HepG2 (cell line): ENCODE measurements around the gene RORC. TPM values are rescaled to one million over a fixed set of nuclear protein-coding genes. Genes with fewer than 3 reads are reported as not detected.

Experiments used
- ATM ChIP-seq: fragments of 450-650 bp; IDR thresholded peaks from 2 replicates; pipeline ENCODE4 v1.7.1; 2017; ENCODE audit warnings: mild to moderate bottlenecking, borderline replicate concordance
- BRCA1 ChIP-seq: sonication (generic); formaldehyde crosslinking; IDR thresholded peaks from 2 replicates; pipeline ENCODE4 v1.4.0; 2020; ENCODE audit warnings: missing genetic modification reagents
- DDIT3 ChIP-seq: sonication (generic); formaldehyde crosslinking; IDR thresholded peaks from 2 replicates; pipeline ENCODE4 v1.4.0; 2020; ENCODE audit warnings: mild to moderate bottlenecking, missing genetic modification reagents
- GFI1 ChIP-seq: sonication (generic); formaldehyde crosslinking; IDR thresholded peaks from 2 replicates; pipeline ENCODE4 v1.5.0; 2020; ENCODE audit warnings: missing genetic modification reagents, mild to moderate bottlenecking, borderline replicate concordance
- HNRNPH1 ChIP-seq: fragments of 200-400 bp; formaldehyde crosslinking; optimal IDR thresholded peaks from 2 replicates; pipeline ENCODE3; 2017; ENCODE audit warnings: mild to moderate bottlenecking, low read depth, low read length
- NCOA5 ChIP-seq: sonication (generic); formaldehyde crosslinking; IDR thresholded peaks from 2 replicates; pipeline ENCODE4 v1.4.0; 2020; ENCODE audit warnings: missing genetic modification reagents
- NCOR1 ChIP-seq: fragments of 200-600 bp; sonication (generic); IDR thresholded peaks from 2 replicates; pipeline ENCODE4 v1.7.0; 2017; ENCODE audit warnings: antibody characterized with exemption, low read length, borderline replicate concordance
- SOX5 ChIP-seq: IDR thresholded peaks from 2 replicates; pipeline ENCODE4 v1.6.1; 2016; ENCODE audit warnings: borderline replicate concordance
- ZFP1 ChIP-seq: IDR thresholded peaks from 2 replicates; pipeline ENCODE4 v1.6.1; 2016
- ZNF180 ChIP-seq: sonication (generic); formaldehyde crosslinking; IDR thresholded peaks from 2 replicates; pipeline ENCODE4 v1.4.0; 2020; ENCODE audit warnings: low read depth, missing genetic modification reagents, borderline replicate concordance
- ZNF224 ChIP-seq: sonication (generic); formaldehyde crosslinking; IDR thresholded peaks from 2 replicates; pipeline ENCODE4 v1.5.0; 2020; ENCODE audit warnings: mild to moderate bottlenecking, missing genetic modification reagents
- ZSCAN25 ChIP-seq: sonication (generic); formaldehyde crosslinking; IDR thresholded peaks from 2 replicates; pipeline ENCODE4 v1.8.0; 2022; ENCODE audit warnings: mild to moderate bottlenecking, missing genetic modification reagents
- polyA plus RNA-seq, 8 experiments: library from polyadenylated mRNA; depleted of rRNA in 3 of 8; stranded (reverse) in 7 of 8; unstranded in 1 of 8; fragments of >200 nt; fragmentation: Illumina TruSeq in 4 of 8; extraction: Trizol in 4 of 8; gene quantifications; 2 replicates each; pipeline versions ENCODE4 v1.2.1 to v1.2.3, GENCODE V29; 2011 to 2016; ENCODE audit warnings: low read depth in 4 of 8, missing spikeins in 1 of 8, mixed read lengths in 1 of 8; ENCODE audit not compliant: insufficient read depth in 1 of 8
- total RNA-seq, 5 experiments: library from RNA; depleted of rRNA; stranded (reverse); fragments of >200 nt; fragmentation: Illumina TruSeq; extraction: Trizol; gene quantifications; 2 replicates each; pipeline ENCODE4 v1.2.3, GENCODE V29; 2016; ENCODE audit warnings: low read depth in 1 of 5
- TF ChIP-seq, protein P1 (sequence below): sonication (generic); formaldehyde crosslinking; IDR thresholded peaks from 2 replicates; pipeline ENCODE4 v1.9.0; 2021; ENCODE audit warnings: mild to moderate bottlenecking, missing genetic modification reagents
- TF ChIP-seq, protein P2 (sequence below): sonication (generic); formaldehyde crosslinking; IDR thresholded peaks from 2 replicates; pipeline ENCODE4 v1.5.1; 2020; ENCODE audit warnings: missing genetic modification reagents, mild to moderate bottlenecking, borderline replicate concordance
- TF ChIP-seq, protein P3 (sequence below): sonication (generic); formaldehyde crosslinking; IDR thresholded peaks from 2 replicates; pipeline ENCODE4 v1.9.0; 2021; ENCODE audit warnings: missing genetic modification reagents, borderline replicate concordance

The RORC gene
- total and polyA plus RNA-seq, 2 of the 13 experiments (the other 11 are each of a cell fraction or from before 2014, with no cell fraction given): 2.5 to 6.5 TPM

DNA sequence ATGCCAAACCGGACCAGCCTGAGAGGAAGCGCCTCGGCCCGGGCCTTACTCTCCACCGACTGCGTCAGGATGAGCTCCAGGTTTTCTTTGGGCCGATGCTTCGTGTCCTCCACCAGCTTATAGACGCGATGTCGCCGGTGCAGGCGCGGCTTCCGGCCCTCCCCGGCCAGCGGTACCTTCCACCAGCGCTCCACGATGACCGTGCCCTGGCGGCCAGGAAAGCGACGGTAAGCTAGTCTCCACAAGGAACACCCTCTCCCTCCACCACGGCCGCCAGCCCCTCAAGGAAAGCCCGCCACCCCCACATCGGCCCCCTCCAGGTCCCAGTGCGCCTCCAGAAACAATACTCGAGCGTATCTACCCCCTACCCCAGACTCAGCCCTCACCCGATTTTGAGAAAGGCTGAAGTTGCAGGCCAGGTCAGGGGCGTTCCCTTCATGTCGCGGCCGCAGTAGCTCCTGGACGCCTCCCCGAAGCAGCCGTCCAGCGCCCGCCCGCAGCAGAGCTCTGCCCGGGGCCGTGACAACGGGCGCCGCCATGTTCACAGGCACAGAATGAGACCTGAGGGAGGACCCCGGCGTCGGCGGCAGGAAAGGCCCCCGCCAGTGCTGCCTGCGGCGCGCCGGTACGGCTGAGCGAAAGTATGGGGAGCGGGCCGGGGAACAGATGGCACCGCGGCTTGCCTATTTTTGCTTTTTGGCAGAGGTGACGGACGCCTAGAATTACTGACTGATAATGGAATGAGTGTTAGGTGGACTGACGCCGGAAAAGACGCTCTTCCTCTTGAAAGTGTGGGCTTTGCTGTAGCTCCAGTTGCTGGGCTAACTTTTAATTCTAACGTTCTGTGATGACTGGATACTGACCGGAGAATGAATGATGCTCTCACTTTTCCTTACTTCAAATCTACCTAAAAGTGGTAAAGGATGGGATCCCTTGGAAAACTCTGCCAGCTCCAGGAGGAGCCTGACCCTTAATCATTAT lies 68.4 kb downstream of the RORC start, which contains the start of gene MRPL9 (continued):
- no peak for TF ChIP-seq ZFP1
- no peak for TF ChIP-seq HNRNPH1
- 0 out of 2 replicates have a peak, but pooled peaks have one; percentile 44 for TF ChIP-seq ZSCAN25 (CRISPR knock-in tag)
- TF ChIP-seq GFI1 (CRISPR knock-in tag): no peak; the same call in 1 of the 2 replicates
- 0 out of 2 replicates have a peak, but pooled peaks have one; percentile 59 for TF ChIP-seq BRCA1 (CRISPR knock-in tag)
- 0 out of 2 replicates have a peak, but pooled peaks have one; percentile 62 for TF ChIP-seq NCOA5
- TF ChIP-seq, protein P1, sequence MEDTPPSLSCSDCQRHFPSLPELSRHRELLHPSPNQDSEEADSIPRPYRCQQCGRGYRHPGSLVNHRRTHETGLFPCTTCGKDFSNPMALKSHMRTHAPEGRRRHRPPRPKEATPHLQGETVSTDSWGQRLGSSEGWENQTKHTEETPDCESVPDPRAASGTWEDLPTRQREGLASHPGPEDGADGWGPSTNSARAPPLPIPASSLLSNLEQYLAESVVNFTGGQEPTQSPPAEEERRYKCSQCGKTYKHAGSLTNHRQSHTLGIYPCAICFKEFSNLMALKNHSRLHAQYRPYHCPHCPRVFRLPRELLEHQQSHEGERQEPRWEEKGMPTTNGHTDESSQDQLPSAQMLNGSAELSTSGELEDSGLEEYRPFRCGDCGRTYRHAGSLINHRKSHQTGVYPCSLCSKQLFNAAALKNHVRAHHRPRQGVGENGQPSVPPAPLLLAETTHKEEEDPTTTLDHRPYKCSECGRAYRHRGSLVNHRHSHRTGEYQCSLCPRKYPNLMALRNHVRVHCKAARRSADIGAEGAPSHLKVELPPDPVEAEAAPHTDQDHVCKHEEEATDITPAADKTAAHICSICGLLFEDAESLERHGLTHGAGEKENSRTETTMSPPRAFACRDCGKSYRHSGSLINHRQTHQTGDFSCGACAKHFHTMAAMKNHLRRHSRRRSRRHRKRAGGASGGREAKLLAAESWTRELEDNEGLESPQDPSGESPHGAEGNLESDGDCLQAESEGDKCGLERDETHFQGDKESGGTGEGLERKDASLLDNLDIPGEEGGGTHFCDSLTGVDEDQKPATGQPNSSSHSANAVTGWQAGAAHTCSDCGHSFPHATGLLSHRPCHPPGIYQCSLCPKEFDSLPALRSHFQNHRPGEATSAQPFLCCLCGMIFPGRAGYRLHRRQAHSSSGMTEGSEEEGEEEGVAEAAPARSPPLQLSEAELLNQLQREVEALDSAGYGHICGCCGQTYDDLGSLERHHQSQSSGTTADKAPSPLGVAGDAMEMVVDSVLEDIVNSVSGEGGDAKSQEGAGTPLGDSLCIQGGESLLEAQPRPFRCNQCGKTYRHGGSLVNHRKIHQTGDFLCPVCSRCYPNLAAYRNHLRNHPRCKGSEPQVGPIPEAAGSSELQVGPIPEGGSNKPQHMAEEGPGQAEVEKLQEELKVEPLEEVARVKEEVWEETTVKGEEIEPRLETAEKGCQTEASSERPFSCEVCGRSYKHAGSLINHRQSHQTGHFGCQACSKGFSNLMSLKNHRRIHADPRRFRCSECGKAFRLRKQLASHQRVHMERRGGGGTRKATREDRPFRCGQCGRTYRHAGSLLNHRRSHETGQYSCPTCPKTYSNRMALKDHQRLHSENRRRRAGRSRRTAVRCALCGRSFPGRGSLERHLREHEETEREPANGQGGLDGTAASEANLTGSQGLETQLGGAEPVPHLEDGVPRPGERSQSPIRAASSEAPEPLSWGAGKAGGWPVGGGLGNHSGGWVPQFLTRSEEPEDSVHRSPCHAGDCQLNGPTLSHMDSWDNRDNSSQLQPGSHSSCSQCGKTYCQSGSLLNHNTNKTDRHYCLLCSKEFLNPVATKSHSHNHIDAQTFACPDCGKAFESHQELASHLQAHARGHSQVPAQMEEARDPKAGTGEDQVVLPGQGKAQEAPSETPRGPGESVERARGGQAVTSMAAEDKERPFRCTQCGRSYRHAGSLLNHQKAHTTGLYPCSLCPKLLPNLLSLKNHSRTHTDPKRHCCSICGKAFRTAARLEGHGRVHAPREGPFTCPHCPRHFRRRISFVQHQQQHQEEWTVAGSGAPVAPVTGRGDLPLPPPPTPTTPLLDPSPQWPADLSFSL: no peak
- no peak for TF ChIP-seq DDIT3 (CRISPR knock-in tag)
- TF ChIP-seq SOX5: no peak
- no peak for TF ChIP-seq ZNF224 (CRISPR knock-in tag)
- TF ChIP-seq ZNF180: no peak
- no peak for TF ChIP-seq ATM
- TF ChIP-seq, protein P2, sequence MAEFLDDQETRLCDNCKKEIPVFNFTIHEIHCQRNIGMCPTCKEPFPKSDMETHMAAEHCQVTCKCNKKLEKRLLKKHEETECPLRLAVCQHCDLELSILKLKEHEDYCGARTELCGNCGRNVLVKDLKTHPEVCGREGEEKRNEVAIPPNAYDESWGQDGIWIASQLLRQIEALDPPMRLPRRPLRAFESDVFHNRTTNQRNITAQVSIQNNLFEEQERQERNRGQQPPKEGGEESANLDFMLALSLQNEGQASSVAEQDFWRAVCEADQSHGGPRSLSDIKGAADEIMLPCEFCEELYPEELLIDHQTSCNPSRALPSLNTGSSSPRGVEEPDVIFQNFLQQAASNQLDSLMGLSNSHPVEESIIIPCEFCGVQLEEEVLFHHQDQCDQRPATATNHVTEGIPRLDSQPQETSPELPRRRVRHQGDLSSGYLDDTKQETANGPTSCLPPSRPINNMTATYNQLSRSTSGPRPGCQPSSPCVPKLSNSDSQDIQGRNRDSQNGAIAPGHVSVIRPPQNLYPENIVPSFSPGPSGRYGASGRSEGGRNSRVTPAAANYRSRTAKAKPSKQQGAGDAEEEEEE: 0 out of 2 replicates have a peak, but pooled peaks have one; percentile 39
- TF ChIP-seq, protein P3, sequence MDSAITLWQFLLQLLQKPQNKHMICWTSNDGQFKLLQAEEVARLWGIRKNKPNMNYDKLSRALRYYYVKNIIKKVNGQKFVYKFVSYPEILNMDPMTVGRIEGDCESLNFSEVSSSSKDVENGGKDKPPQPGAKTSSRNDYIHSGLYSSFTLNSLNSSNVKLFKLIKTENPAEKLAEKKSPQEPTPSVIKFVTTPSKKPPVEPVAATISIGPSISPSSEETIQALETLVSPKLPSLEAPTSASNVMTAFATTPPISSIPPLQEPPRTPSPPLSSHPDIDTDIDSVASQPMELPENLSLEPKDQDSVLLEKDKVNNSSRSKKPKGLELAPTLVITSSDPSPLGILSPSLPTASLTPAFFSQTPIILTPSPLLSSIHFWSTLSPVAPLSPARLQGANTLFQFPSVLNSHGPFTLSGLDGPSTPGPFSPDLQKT (CRISPR knock-in tag): 0 out of 2 replicates have a peak, but pooled peaks have one; percentile 67
- no peak for TF ChIP-seq NCOR1
